Measurements from ENCODE around the gene NAT16.

Gene NAT16

GRCh38 chr7:101197991-101198390 lies 17.9 kb upstream of the NAT16 start:
- no peak for DNase-seq
- no peaks in the 10 kb centered on the region for H3K9me3 ChIP-seq
- intact Hi-C loops (cut with DNase I; ENCODE audit: low total_unique reads): loop anchor here (10.0 kb wide), 2 partner anchors 53 to 123 kb away; no protein-coding TSS in a partner anchor
- peaks cover 0 to 83% of the 10 kb centered on the region in 2 donors for H3K27me3 ChIP-seq
- H3K4me1 ChIP-seq: peaks cover 0 to 11% (median 9%) of the 10 kb centered on the region in 4 donors
- no peak overlapping the region for H3K27ac ChIP-seq
- no peak overlapping the region for H3K4me3 ChIP-seq
- no peak for TF ChIP-seq CTCF (IDR thresholded peaks at IDR 0.05)
- no peaks in the 10 kb centered on the region for H3K36me3 ChIP-seq

GRCh38 chr7:101195884-101196283 lies 15.8 kb upstream of the NAT16 start:
- no peak for DNase-seq
- no peaks in the 10 kb centered on the region for H3K4me1 ChIP-seq
- H3K27ac ChIP-seq: no peak overlapping the region
- H3K9me3 ChIP-seq: no peaks in the 10 kb centered on the region
- H3K36me3 ChIP-seq: no peaks in the 10 kb centered on the region
- intact Hi-C loops (cut with DNase I; ENCODE audit: low total_unique reads): loop anchor here (10.0 kb wide), 2 partner anchors 51 to 121 kb away; no protein-coding TSS in a partner anchor
- no peak for TF ChIP-seq CTCF (IDR thresholded peaks at IDR 0.05)
- no peak overlapping the region for H3K4me3 ChIP-seq
- H3K27me3 ChIP-seq: peaks cover 0 to 62% of the 10 kb centered on the region in 2 donors

GRCh38 chr7:101189109-101189508 lies 9.0 kb upstream of the NAT16 start:
- H3K36me3 ChIP-seq: no peaks in the 10 kb centered on the region
- H3K27me3 ChIP-seq: peaks cover 0 to 18% of the 10 kb centered on the region in 2 donors

GRCh38 chr7:101186844-101187428 lies 6.8 kb upstream of the NAT16 start:
- Histone ChIP-seq H3K36me3 (no peaks in the 10 kb centered on the region), H3K4me3 (no peak overlapping the region), H3K4me1 (no peaks in the 10 kb centered on the region), H3K9me3 (no peaks in the 10 kb centered on the region), H3K27me3 (peaks cover 0 to 30% of the 10 kb centered on the region in 2 donors), H3K27ac (no peak overlapping the region)
- TF ChIP-seq CTCF (IDR thresholded peaks at IDR 0.05): no peak
- intact Hi-C loops (cut with DNase I; ENCODE audit: low total_unique reads): no loop called here
- no peak for DNase-seq

More at GRCh38 chr7:101189109-101189508, 9.0 kb upstream of the NAT16 start:
- DNase-seq: no peak
- H3K4me3 ChIP-seq: no peak overlapping the region
- intact Hi-C loops (cut with DNase I; ENCODE audit: low total_unique reads): no loop called here
- no peaks in the 10 kb centered on the region for H3K4me1 ChIP-seq
- no peaks in the 10 kb centered on the region for H3K9me3 ChIP-seq
- H3K27ac ChIP-seq: no peak overlapping the region
- no peak for TF ChIP-seq CTCF (IDR thresholded peaks at IDR 0.05)

GRCh38 chr7:101186194-101186593 lies 6.1 kb upstream of the NAT16 start:
- Histone ChIP-seq H3K27me3 (peaks cover 0 to 36% of the 10 kb centered on the region in 2 donors), H3K9me3 (no peaks in the 10 kb centered on the region), H3K27ac (no peak overlapping the region), H3K4me1 (no peaks in the 10 kb centered on the region), H3K36me3 (no peaks in the 10 kb centered on the region), H3K4me3 (no peak overlapping the region)
- intact Hi-C loops (cut with DNase I; ENCODE audit: low total_unique reads): no loop called here
- no peak for TF ChIP-seq CTCF (IDR thresholded peaks at IDR 0.05)
- DNase-seq: no peak
